ENCODE measurements around the gene COL15A1. TPM values are rescaled to one million over a fixed set of nuclear protein-coding genes. Genes with fewer than 3 reads are reported as not detected.
A peak's percentile ranks its signal among the peaks of the same experiment; 100 is the strongest.
"Not testable (repeated sequence)": the region's sequence is repeated elsewhere in the genome, so short reads cannot be mapped to it uniquely, and the experiment has no call there.

Gene COL15A1
- polyA plus RNA-seq (ENCODE audit: insufficient read depth in 1 of 5, insufficient read length in 5 of 5, low replicate concordance in 1 of 5) = 10 to 100 TPM in 1 of 5 donors, 1 to 10 TPM in 4; 1.7 to 12.0 (median 8.1) TPM
- long read RNA-seq, donor 1 = 0 reads
- long read RNA-seq, donor 2, partial matches to known transcripts = 6 of 6 reads
- long read RNA-seq, donor 2, other reads (novel, unspliced or antisense) = 0 of 6 reads
- long read RNA-seq, donor 3, partial matches to known transcripts = 6 of 6 reads
- long read RNA-seq, donor 3, other reads (novel, unspliced or antisense) = 0 of 6 reads
- long read RNA-seq, donor 4 = 0 reads
- long read RNA-seq, donor 5 = 0 reads
- long read RNA-seq, donor 6, partial matches to known transcripts = 0 of 1 reads
- long read RNA-seq, donor 6, other reads (novel, unspliced or antisense) = 0 of 1 reads
- long read RNA-seq, donor 7 = 0 reads
- long read RNA-seq, donor 8 = 0 reads

- DNase-seq = peak; percentile 21
Observed at GRCh38 chr9:98943682-98944056, at the start of gene COL15A1. COL15A1 (plus strand) TSS chr9:98943907; CDS start chr9:98944062, 155 bp downstream.

DNA sequence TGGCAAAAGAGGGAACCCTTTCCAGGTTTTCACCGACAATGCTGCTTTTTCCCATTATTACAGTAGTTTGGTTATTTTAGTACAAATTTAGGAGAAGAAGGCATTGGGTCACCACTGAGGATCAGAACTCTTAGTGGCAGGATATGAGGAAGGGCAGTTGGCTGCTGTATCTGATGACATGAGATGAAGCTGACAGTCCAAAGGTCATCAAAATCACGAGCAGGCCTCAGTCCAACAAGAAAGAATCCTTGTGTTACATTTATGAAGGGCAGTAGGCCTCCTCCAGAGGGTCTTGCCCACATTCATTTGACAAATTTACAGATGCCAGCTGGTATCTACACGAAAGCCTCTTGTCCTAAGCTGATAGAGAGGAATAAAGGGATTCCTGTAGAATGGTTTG lies 49.5 kb upstream of the COL15A1 start:
- DNase-seq = no peak

DNA sequence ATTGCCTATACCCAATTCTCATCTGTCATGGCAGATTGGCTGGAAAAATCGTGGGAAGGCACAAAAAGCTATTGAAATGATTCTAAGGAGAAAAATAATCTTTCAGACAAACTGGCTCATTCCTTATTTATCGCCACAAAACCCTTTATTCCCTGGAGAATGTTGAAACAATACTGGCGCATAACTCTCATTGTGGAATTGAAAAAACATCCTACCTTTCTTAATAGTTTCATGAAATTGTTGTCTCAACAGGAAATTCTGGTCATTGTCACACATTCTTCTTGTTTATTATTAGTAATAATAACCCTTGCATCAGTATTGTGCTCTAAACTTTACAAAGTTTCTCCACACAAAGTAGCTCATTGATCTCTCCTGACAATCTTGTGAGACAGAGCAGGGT lies 48.9 kb upstream of the COL15A1 start:
- DNase-seq = no peak

- no peak for DNase-seq
Observed at GRCh38 chr9:98896632-98897031, 47.1 kb upstream of the COL15A1 start.

DNA sequence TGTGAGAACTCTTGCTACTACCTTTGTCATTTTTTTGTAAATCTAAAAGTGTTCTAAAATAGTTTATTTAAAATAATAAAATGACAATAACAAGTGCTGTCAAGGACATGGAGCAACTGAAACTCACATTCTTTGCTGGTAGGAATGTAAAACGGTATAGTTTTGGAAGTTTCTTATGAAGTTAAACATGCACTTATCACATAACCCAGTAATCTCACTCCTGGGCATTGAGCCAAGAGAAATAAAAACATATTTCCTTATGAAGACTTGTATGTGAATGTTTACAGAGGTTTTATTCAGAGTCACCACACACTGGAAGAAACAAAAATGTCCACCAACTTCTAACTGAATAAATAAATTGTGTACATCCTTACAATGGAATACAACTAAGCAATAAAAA lies 46.0 kb upstream of the COL15A1 start:
- no peak for DNase-seq

GRCh38 chr9:98899408-98900056 lies 44.2 kb upstream of the COL15A1 start:
- no peak for DNase-seq

DNA sequence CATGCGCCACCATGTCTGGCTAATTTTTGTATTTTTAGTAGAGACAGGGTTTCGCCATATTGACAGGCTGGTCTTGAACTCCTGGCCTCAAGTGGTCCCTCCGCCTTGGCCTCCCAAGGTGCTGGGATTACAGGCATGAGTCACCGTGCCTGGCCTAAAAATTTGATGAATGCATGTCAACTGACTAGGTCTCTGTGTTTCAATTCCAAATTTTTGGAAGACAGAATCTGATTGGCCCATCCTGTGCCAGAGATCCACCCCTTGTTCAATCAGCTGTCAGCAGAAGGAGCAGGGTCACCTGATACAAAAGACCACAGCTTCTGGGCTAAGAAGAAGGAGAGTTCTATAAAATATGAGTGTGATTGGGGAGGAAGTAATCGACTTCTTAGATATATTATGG lies 43.5 kb upstream of the COL15A1 start:
- DNase-seq = no peak

DNA sequence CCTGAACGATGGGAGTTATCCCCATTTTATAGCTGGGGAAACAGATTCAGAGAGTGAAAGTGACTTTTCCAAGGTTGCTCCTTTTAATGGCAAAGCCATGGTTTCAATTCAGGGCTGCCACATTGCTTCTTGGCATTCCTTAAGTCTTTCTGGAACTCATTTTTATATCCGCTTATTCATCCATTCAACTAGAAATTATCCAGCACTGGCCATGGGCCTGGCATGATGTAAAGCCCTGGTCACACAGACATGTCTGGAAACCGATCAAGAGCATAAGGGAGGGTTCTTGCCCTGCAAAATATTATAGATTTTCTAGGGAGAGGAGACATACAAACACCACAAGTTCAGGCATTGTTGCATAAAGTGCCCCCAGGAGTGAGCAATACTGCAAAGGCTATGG lies 43.0 kb upstream of the COL15A1 start:
- no peak for DNase-seq

- DNase-seq = not testable (repeated sequence)
Observed at GRCh38 chr9:98901843-98902242, 41.9 kb upstream of the COL15A1 start.

GRCh38 chr9:98902516-98902915 lies 41.2 kb upstream of the COL15A1 start:
- no peak for DNase-seq

- DNase-seq = no peak
Observed at GRCh38 chr9:98902925-98903324, 40.8 kb upstream of the COL15A1 start.

DNA sequence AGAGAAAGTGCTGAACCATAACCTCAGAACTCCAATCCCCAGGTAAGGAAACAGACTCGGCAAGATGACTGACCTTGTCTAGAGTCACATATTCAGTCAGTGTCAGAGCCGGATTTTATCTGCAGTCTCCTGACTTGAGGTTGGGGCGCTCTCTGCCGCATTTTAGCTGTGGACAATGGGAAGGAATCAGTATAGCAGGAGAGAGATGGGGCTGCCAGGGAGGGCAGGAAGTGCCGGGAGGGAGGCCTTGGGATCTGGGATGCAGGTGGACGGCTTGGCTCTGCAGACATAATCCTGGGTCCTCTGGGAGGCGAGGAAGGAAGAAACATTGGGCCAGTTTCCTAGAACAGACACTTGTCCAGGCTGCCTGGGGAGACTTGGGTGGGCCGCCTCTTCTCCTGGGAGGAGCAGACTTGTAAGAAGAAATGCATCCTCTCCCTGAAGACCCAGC lies 39.7 kb upstream of the COL15A1 start:
- DNase-seq = no peak

DNA sequence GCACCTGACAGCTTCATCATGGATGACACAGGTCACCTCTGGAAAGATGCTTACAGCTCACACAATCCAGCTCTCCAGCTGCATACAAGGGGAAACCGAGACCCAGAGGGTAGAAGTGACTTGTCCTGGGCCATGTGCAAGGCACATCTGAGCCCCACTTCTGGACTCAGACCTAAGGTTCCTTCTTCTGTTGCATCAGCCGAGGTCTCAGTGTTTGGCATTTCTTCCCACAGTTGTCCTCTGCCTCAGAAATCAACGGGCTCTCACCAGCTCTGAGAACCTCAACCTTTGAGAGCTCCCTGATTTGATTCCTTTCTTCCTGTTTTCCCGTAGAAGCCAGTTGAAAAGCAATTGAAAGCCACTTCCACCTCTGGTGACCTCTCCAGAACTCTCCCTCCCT lies 38.7 kb upstream of the COL15A1 start:
- no peak for DNase-seq

DNA sequence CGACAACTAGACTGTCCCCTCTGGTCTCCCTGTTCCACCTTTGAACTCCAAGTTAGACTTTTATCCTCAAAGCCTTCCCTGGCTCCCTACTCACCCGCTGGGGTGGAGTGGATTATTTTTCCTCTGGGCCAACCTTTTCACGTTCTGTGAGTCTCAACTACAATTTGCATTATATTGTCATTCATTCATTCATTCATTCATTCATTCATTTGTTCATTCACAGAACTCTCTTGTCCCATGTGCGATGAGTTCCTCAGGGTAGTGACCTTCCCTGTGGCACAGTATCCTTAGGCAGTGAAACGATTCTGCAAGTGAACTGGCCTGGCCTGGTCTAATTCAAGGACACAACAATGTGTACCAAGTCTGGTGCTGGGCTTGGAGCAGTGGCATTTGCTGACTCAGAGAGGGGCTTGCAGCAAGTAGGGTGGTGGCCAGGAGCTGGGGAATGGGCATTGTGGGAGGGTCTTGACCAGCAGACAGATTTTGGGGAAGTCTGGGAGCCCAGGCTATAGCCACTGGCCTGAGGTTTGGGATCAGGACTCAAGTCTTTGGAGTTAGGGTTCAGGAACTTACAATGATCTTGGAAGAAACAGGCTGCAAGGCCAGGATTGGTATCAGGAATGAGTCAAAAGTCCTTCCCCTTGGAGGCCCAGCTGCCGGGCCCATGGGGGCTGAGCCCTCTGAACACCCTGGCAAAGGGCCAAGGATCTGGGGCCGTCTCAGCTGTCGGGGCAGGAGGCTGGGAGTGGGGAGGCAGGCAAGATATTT lies 37.2 kb upstream of the COL15A1 start:
- no peak for DNase-seq

GRCh38 chr9:98907055-98907454 lies 36.7 kb upstream of the COL15A1 start:
- DNase-seq = no peak

- DNase-seq = no peak
Observed at GRCh38 chr9:98908897-98909634, 34.6 kb upstream of the COL15A1 start.

DNA sequence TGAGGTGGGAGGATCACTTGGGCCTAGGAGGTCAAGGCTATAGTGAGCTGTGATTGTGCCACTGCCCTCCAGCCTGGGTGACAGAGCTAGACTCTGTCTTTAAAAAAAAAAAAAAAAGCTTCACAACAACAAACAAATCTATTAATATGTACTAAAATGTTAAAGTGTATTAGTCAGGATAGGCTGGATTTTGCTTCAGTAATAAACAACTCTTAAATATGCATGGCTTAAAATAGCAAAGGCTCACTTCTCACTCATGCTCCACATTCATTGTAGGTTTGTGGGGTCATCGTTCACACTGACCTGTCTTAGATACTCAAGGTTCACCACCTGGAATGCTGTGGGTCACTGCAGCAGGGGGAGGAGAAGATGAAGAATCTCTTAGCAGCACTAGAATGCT lies 33.8 kb upstream of the COL15A1 start:
- no peak for DNase-seq

DNA sequence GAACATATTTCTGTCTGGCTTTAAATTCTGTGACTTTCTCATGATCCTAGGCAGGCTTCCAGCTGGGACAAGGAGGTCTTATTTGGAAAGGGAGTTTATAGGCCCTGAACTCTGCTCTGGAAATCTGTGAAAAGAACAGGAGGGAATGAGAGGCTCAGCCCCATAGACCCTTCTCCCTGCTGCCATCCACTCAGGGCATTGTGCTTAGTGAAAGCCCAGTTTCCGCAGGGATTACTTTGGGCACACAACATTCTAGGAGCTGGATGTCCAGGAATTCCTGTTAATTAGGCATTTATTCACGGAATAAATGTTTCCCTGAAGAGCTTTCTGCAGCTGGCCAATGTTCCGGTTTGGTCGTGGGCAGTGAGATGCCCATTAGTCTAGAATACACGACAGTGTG lies 32.7 kb upstream of the COL15A1 start:
- no peak for DNase-seq

- DNase-seq = not testable (repeated sequence)
Observed at GRCh38 chr9:98911738-98912137, 32.0 kb upstream of the COL15A1 start.

GRCh38 chr9:98912450-98912849 lies 31.3 kb upstream of the COL15A1 start:
- DNase-seq = no peak

DNA sequence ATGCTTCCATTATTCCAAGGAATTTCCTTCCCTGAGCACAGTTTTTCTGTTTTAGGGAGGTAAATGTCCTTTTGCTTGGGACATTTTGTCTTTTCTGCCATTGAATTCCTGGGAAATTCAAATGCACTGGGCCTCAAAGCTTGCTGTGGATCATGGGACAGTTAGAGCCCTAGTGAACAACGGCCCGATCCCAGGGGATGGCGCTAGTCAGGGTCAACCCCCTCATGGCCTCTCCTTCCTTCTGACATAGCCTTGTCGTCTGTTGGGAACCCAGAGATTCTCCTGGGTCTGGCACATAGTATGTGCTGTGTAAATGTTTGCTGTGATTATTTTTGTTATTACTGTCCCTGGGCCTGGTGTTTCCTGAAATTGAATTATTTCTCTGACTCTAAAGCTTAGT lies 30.7 kb upstream of the COL15A1 start:
- no peak for DNase-seq

GRCh38 chr9:98913705-98914104 lies 30.0 kb upstream of the COL15A1 start:
- no peak for DNase-seq
